ENCODE data around the gene FBP1.
"Not testable (repeated sequence)": the region's sequence is repeated elsewhere in the genome, so short reads cannot be mapped to it uniquely, and the experiment has no call there.

Gene FBP1

DNA sequence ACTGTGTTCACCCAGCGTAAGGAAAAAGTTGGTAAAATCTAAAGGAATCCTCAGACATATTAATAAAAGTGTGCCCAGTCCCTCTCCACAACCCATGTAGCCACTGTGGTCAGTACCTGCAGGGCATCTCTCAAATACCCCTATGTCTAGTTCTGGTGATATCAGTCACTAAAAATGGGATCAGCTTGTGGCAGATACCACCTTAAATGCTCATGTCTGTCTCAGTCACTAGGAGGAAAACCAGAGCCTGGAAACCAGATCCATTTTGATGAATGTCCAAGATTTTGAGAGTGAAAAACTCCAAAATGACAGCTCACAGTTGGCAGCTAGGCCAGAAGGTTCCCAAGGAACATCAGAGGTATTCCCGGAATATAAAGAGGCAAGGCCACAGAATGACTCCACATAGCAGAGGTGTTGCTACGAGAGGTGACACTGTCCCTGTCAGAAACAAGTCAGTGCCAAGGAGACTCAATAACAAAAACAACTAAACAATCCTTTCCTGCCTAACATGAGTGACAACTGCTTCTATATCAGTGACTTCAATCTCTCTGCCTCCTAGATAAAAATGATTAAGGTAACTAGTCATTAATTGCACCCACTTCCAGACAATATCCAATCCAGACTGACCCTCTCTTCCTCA lies 70.9 kb downstream of the FBP1 start:
- DNase-seq: no peak

GRCh38 chr9:94567271-94567670 lies 72.0 kb downstream of the FBP1 start:
- DNase-seq: no peak

DNA sequence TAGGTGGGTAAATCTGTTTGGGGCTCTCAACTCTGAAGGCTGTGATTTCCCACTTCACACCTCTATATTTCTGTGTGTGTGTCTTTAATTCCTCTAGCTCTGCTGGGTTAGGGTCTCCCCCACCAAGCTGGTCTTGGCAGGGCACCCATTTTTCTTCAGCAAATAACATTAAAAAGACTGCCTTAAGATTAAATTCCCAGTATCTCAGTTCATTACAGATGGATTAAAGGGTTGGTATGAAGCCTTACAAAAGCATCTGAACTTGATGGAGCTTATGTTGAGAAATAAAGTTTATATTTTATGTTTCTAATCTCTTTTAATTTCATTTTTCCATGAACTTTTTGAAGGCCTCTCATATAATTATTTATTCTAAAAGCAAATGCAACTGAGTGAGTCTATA lies 72.8 kb downstream of the FBP1 start:
- DNase-seq: no peak

- DNase-seq: not testable (repeated sequence)
Measured at GRCh38 chr9:94564279-94564678, 75.0 kb downstream of the FBP1 start.

DNA sequence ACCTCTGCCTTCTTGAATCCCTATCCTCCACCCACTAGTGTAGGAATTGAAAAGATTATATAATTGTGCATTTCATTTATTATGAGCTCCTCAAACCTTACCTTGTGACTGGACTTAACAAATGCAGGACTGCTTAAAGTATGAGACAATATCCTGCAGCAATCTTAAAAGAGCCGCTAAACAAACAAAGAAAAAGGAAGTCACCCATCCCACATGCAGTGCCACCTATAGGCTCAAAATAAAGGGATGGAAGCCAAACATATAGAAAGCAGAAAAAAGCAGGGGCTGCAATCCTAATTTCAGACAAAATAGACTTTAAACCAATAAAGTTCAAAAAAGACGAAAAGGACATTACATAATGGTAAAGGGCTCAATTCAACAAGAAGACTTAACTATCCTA lies 75.8 kb downstream of the FBP1 start:
- DNase-seq: no peak

DNA sequence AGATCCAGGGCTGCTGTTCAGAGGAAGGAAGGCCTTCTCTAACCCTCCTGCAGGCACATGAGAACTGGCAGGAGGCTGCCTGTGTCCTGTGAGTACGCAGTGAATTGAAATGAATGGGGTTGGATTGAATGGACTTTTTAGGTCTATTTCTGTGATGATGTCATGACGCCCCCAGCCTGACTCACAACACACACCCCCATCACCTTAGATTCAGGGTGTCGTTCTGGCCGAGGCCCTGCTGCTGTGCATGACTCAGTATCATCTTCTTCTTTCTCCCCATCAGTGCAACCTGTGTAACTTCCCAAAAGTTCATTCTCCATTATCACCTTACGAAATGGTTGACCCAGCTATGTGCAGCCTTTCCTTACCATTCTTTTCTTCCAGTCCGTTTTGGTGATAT lies 79.1 kb downstream of the FBP1 start:
- DNase-seq: no peak

- no peak for DNase-seq
Measured at GRCh38 chr9:94557376-94557775, 81.9 kb downstream of the FBP1 start.

GRCh38 chr9:94554439-94555331 lies 84.6 kb downstream of the FBP1 start, which contains the start of gene PCAT7:
TSS of gene PCAT7 (plus strand) at chr9:94555083.
- DNase-seq: no peak

DNA sequence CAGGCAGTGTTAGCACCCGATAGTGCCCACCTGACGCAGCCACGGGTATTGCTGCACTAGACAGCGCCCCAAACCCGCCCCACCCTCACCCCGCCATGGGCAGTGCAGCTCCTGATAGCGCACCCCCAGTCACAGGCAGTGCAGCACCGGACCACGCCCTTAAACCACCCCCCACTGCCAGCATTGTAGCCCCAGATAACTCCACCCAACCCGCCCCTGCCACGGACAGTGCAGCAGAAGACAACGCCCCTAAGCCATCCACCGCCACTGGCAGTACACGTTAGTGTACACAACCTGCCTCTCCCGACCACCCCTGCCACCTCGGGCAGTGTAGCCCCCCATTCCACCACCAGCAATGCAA lies 85.3 kb downstream of the FBP1 start:
- DNase-seq: no peak
